ENCODE results near the gene WIPF3.
A peak's percentile ranks its signal among the peaks of the same experiment; 100 is the strongest.

The WIPF3 gene

DNA sequence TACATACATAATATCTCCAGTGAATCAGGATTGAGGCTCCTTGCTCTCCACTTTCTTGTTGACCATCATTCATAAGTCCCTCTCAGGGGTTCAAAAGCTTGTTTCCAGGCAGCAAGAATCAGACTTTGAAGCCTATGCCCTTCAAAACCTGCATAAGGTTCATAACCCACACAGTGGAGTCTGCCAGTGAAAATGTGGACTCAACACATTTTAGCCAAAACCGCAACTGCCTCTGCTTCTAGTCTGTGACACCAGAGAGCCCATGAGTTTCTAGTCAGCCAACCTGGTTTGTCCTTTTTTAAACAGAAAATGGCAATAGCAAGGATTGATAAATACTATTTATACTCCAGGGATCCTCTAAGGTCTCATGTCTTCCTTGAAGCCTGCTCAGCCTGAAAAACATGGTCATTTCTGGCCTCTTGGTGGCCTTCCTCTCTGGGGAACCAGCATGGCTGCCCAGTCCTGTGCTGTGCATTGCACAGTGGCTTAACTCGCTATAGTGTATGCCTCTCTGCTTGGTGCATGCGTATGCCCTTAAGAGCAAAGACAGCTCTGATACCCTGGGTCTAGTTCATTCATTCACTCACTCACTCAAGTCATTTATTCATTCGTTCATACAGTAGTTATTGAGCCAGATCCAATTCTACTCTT, 67.5 kb downstream of the WIPF3 start:
- TF ChIP-seq, protein P1, sequence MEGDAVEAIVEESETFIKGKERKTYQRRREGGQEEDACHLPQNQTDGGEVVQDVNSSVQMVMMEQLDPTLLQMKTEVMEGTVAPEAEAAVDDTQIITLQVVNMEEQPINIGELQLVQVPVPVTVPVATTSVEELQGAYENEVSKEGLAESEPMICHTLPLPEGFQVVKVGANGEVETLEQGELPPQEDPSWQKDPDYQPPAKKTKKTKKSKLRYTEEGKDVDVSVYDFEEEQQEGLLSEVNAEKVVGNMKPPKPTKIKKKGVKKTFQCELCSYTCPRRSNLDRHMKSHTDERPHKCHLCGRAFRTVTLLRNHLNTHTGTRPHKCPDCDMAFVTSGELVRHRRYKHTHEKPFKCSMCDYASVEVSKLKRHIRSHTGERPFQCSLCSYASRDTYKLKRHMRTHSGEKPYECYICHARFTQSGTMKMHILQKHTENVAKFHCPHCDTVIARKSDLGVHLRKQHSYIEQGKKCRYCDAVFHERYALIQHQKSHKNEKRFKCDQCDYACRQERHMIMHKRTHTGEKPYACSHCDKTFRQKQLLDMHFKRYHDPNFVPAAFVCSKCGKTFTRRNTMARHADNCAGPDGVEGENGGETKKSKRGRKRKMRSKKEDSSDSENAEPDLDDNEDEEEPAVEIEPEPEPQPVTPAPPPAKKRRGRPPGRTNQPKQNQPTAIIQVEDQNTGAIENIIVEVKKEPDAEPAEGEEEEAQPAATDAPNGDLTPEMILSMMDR (IDR thresholded peaks at IDR 0.05; ENCODE audit: insufficient read depth, low read depth, low read length, missing control alignments) = no peak
- DNase-seq (ENCODE audit: low read depth) = no peak
- H3K4me3 ChIP-seq (ENCODE audit: low read depth, low read length) = no peak overlapping the region

DNA sequence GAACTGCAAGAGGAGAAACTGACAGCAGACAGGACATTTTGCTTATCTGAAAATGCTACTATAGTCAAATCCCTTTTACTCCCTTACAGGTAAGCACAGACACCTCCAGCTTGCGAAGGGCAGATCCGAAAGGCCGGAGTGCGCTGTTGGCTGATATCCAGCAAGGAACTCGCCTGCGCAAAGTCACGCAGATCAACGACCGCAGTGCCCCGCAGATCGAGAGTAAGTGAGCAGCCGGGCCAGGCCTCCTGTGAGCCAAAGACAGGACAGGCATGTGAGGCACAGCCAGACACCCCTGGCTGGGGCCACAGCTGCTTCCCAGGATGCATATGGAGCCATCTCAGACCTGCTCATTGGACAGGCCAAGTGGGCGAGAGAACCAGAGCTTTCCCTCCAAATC, 69.4 kb downstream of the WIPF3 start:
- H3K4me3 ChIP-seq (ENCODE audit: low read depth, low read length) = no peak overlapping the region
- no peak for DNase-seq (ENCODE audit: low read depth)
- TF ChIP-seq, protein P1 (IDR thresholded peaks at IDR 0.05; ENCODE audit: insufficient read depth, low read depth, low read length, missing control alignments) = no peak

DNA sequence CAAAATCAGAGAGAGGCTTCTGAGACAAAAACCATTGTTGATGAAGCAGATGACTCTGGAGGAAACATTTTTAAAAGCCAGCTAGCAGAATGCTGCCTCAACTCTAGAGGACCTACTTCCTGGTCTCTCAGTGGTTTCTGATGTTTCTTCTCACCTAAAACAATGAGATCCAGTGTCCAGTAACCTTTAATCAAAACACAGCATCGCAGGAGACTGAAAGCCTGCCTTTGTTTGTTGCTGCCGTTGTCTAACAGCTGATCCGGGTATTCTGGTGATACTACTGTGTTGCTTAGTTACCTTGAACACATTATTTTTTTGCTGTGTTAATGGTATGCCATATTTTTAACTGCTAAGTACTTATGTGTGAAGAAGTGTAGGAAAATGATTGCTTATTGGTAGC, 70.9 kb downstream of the WIPF3 start:
- TF ChIP-seq, protein P1 (IDR thresholded peaks at IDR 0.05; ENCODE audit: insufficient read depth, low read depth, low read length, missing control alignments) = no peak
- DNase-seq (ENCODE audit: low read depth) = no peak
- H3K4me3 ChIP-seq (ENCODE audit: low read depth, low read length) = no peak overlapping the region

DNA sequence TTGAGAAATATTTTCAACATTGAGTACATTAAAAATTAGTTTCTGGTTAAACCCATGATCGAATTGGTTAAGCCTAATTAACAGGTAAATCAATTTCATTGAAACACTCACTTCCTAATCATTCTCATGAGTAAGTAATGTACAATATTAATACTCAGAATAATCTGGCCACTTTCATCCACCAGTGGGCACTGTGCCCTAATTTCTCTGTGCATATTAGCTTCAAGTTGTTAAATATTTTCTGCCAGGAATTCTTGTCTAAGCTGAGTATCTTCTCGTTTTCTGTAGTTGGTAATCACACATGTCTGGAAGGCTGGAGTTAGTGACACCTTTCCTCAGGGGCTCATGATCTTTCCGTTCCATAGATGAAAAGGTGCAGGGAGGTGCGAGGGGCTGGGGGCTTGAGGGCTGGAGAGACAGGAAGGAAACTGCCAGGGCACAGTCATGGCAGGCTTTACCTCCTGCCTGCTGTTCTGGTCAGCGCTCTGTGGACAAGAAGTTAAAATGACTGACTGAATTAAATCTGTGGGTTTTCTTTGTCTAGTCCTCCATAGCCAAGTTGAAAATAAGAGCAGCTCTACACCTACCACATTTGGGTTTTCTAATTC, 71.9 kb downstream of the WIPF3 start:
- TF ChIP-seq, protein P1 (IDR thresholded peaks at IDR 0.05; ENCODE audit: insufficient read depth, low read depth, low read length, missing control alignments) = peak; percentile 54
- H3K4me3 ChIP-seq (ENCODE audit: low read depth, low read length) = no peak overlapping the region
- peak; percentile 32 for DNase-seq (ENCODE audit: low read depth)

DNA sequence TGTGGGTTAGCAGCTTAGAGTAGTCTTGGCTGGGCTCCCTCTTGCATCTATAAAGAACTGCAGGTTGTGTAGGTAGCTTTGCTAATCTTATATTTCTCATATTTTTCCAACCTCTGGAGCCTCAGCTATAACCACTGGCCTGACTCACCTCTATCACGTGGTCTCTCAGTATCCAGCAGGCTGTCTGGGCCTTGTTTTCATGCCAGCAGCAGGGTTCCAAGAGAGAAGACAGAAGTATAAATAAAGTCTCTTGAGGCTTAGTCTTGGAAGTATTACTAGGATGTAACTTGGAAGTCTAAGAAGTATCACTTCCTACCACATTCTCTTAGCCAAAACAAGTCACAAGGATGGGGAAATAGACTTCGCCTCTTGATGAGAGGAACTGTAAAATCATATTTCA, 73.3 kb downstream of the WIPF3 start:
- DNase-seq (ENCODE audit: low read depth) = no peak
- H3K4me3 ChIP-seq (ENCODE audit: low read depth, low read length) = no peak overlapping the region
- TF ChIP-seq, protein P1 (IDR thresholded peaks at IDR 0.05; ENCODE audit: insufficient read depth, low read depth, low read length, missing control alignments) = no peak

DNA sequence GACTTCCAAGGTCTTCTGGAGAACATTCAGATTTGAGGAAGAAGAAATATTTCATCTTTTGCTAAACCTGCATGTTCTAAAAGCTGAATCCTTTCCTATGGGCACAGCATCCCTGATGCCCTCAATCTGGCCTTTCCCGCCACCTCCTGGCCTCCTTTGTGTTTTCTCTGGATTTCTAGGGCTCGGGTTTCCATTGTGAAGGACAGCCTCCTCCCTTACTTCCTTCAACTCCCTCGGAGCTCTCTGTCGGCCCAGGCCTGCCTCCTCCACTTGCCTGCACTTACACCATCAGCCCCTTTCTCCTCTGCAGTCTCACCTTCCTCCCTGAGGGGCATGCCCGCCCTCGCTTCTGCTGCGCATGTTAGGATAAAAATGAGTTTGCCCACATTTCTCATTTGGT, 75.4 kb downstream of the WIPF3 start:
- no peak overlapping the region for H3K4me3 ChIP-seq (ENCODE audit: low read depth, low read length)
- TF ChIP-seq, protein P1 (IDR thresholded peaks at IDR 0.05; ENCODE audit: insufficient read depth, low read depth, low read length, missing control alignments) = no peak
- DNase-seq (ENCODE audit: low read depth) = no peak

DNA sequence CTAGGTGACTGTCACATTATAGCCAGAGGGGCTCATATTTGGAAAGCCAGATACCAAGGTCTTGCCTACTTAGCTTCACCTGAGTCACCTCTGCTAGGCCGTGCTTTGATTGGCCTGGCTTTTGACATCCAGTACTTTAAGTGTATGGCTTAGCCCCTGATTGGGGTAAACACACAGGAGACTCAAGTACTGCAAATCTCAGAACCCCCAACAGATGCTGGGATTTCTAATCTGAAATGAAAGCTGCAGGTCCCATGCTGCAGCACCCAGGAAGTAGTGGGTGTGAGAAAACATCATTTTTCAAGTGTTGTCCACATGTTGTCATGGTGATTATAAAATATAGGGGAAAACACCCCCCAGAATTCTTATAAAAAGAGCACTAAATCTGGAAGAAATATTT, 76.2 kb downstream of the WIPF3 start:
- DNase-seq (ENCODE audit: low read depth) = no peak
- TF ChIP-seq, protein P1 (IDR thresholded peaks at IDR 0.05; ENCODE audit: insufficient read depth, low read depth, low read length, missing control alignments) = no peak
- H3K4me3 ChIP-seq (ENCODE audit: low read depth, low read length) = no peak overlapping the region
